Memory B cell (primary cell): ENCODE measurements around the gene TBC1D7.

Experiments
- ATAC-seq: fragments of 150-1000 bp; cut with Tn5 transposase; 2 replicates; pipeline ENCODE4 v1.10.0; 2021; ENCODE audit warnings: low read depth, mild to moderate bottlenecking, moderate library complexity
- DNase-seq, 2 donors: peaks; one replicate each; pipeline ENCODE4 v3.0.0; 2022; ENCODE audit warnings: low spot score in 2 of 2
- H3K27ac Mint-ChIP-seq: one replicate; pipeline ENCODE4 v1.8.0; 2022; ENCODE audit warnings: mild to moderate bottlenecking, moderate library complexity, mixed read lengths
- H3K27me3 Mint-ChIP-seq: one replicate; pipeline ENCODE4 v1.8.0; 2022; ENCODE audit warnings: mixed read lengths
- H3K36me3 Mint-ChIP-seq: one replicate; pipeline ENCODE4 v1.8.0; 2022; ENCODE audit warnings: mild to moderate bottlenecking, mixed read lengths
- H3K4me1 Mint-ChIP-seq: one replicate; pipeline ENCODE4 v1.8.0; 2022; ENCODE audit warnings: mixed read lengths
- H3K4me3 Mint-ChIP-seq: one replicate; pipeline ENCODE4 v1.8.0; 2022; ENCODE audit warnings: mild to moderate bottlenecking, moderate library complexity, mixed read lengths
- H3K9me3 Mint-ChIP-seq: one replicate; pipeline ENCODE4 v1.8.0; 2022; ENCODE audit warnings: mixed read lengths

The TBC1D7 gene

DNA sequence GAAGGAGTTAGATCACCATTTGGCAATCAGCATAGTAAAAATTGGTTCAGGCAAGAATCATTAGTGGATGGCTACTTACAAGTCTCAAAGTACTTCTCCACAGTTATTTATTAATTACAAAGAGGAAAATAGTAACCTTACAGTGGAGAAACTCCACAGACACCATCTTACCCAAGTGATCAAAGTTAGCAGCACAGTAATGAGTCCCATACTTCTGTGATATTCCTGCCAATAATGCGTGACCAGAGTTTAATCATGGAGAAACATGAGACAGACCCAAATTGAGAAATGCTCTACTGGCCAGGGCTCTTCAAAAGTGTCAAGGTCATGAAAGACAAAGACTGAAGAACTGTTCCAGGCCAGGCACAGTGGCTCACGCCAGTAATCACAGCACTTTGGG lies 9.5 kb downstream of the TBC1D7 start:
- DNase-seq (no peak), ATAC-seq (no peak)
- Mint-ChIP-seq H3K4me1 (no peaks in the 10 kb centered on the region), H3K27me3 (no peaks in the 10 kb centered on the region), H3K4me3 (no peak overlapping the region), H3K27ac (no peak overlapping the region), H3K9me3 (no peaks in the 10 kb centered on the region), H3K36me3 (peaks cover 46% of the 10 kb centered on the region)

DNA sequence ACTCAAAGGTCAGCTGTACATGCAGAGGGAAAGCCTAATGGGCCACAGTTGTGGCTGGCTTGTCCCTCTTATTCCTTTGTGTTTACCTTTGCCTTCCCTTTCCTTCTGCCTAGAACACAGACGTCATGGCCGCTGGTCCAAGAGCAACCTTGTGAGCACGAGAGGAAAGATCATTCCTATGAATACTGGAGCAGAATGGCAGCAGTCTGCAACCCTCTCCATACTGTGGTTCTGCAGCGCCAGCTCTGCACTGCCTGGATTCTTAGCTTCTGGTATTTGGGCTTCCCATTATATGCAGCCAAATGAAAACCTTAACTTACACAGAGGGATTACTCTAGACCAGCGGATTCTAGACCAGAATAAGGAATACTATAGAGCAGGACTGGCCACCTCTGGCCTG lies 12.4 kb downstream of the TBC1D7 start:
- Mint-ChIP-seq H3K27me3 (no peaks in the 10 kb centered on the region), H3K4me1 (peaks cover 3% of the 10 kb centered on the region), H3K9me3 (no peaks in the 10 kb centered on the region), H3K4me3 (no peak overlapping the region), H3K36me3 (peaks cover 39% of the 10 kb centered on the region), H3K27ac (no peak overlapping the region)
- ATAC-seq = no peak
- no peak for DNase-seq

DNA sequence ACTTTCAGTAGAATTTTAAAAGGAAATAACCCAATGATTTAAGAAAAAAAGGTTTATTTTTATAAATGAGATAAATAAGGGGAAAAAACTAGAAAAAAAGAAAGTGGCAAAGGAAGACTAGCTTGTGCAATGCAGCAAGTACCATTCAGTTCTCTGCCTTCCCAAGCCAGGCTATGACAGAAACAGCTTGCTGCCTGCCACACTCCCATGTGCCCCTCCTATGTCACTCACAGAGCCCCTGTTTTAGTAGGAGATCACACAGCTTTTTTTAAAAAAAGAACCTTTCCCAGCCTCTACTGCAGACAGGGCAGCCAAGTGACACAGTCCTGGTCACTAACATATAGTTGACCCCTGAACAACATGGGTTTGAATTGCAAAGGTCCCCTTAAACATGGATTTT lies 13.5 kb downstream of the TBC1D7 start:
- Mint-ChIP-seq H3K9me3 (no peaks in the 10 kb centered on the region), H3K4me1 (peaks cover 3% of the 10 kb centered on the region), H3K27me3 (no peaks in the 10 kb centered on the region), H3K36me3 (peaks cover 35% of the 10 kb centered on the region), H3K27ac (no peak overlapping the region), H3K4me3 (no peak overlapping the region)
- DNase-seq = no peak
- ATAC-seq = no peak

DNA sequence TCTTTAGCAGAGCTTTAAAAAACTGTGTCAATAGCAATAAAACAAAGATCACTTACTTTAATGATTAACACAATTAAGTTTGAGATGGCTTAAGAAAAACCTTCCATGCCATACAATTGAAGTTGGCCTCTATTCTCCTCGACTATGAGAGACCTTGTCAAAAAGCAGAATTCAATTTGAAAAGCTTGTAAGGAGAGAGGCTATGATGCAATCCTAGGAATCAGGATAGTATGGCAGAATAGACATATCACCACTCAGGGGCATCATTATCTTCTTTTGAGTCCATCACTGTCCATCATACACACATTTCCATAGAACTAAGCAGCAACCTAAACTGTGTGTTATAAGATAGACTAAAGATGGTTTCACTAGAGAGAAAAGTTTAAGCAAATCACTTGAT lies 17.2 kb downstream of the TBC1D7 start:
- peaks cover 38% of the 10 kb centered on the region for H3K36me3 Mint-ChIP-seq
- H3K4me1 Mint-ChIP-seq = peaks cover 3% of the 10 kb centered on the region
- H3K4me3 Mint-ChIP-seq = no peak overlapping the region
- no peak overlapping the region for H3K27ac Mint-ChIP-seq
- ATAC-seq (no peak), DNase-seq (no peak)
- no peaks in the 10 kb centered on the region for H3K9me3 Mint-ChIP-seq
- H3K27me3 Mint-ChIP-seq = no peaks in the 10 kb centered on the region

DNA sequence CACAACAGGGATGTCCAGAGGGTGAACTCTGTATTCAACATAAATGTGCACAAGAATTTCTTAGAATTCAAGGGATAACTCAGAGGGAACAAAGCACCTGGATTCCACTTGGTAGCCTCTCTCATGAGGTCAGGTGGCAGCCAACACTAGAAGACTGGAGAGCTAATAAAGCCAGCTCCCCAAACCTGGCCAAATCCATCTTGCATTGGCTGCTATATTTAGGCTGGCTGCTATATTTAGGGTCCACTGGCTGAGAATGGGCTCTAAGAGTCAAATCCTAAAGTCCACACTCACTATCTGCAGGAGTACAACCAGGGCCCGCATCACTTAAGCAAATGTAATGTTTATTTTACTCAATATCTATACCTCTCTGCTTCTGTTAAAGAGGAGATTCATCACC lies 20.0 kb downstream of the TBC1D7 start:
- no peak overlapping the region for H3K4me3 Mint-ChIP-seq
- H3K9me3 Mint-ChIP-seq = no peaks in the 10 kb centered on the region
- peaks cover 25% of the 10 kb centered on the region for H3K36me3 Mint-ChIP-seq
- H3K27ac Mint-ChIP-seq = no peak overlapping the region
- DNase-seq = no peak
- peaks cover 16% of the 10 kb centered on the region for H3K4me1 Mint-ChIP-seq
- H3K27me3 Mint-ChIP-seq = no peaks in the 10 kb centered on the region
- ATAC-seq = no peak

DNA sequence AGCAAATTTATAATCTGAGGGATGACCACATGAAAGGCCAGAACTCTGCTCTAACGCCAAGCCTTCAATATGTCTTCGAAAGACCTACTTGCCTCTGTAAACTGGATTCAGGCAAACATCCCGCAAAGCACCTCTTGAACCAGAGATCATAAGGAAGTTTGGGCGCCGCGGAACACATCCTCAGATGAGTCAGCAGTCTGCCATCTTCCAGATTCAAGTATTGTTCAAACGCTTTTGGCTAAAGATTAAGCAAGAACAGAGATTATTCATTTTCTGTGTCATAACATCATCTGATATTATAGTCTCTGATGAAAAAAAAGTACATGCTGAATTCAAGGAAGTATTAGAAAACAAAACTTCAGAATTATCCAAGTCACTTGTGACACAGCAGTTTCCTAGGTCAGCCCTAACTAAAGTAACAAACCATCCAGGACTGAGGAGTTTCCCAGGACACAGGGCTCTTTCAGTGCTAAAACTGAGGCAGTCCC lies 20.8 kb downstream of the TBC1D7 start:
- Mint-ChIP-seq H3K9me3 (no peaks in the 10 kb centered on the region), H3K4me1 (peaks cover 23% of the 10 kb centered on the region), H3K36me3 (peaks cover 24% of the 10 kb centered on the region), H3K27me3 (no peaks in the 10 kb centered on the region), H3K27ac (no peak overlapping the region), H3K4me3 (no peak overlapping the region)
- DNase-seq = no peak
- no peak for ATAC-seq

DNA sequence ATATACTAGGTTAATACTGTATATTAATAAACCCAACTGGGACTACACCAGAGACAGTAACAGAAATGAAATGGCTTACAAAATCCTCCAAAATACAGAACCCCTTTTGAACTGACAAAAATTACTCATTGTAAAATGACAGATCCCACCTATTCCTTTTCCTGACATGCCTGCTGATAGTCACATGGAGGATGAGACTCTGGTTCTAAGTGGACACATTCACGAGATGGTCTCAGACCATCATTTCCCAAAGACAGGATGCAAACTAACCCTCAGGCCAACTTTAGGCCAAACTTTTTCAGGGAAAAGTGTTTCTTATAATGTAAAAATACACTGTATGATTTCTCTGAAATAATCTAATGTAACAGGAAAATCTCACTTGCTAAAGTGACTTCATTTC lies 22.5 kb downstream of the TBC1D7 start:
- no peaks in the 10 kb centered on the region for H3K9me3 Mint-ChIP-seq
- peaks cover 24% of the 10 kb centered on the region for H3K4me1 Mint-ChIP-seq
- peaks cover 19% of the 10 kb centered on the region for H3K36me3 Mint-ChIP-seq
- H3K4me3 Mint-ChIP-seq = no peak overlapping the region
- DNase-seq (no peak), ATAC-seq (no peak)
- H3K27me3 Mint-ChIP-seq = no peaks in the 10 kb centered on the region
- no peak overlapping the region for H3K27ac Mint-ChIP-seq

DNA sequence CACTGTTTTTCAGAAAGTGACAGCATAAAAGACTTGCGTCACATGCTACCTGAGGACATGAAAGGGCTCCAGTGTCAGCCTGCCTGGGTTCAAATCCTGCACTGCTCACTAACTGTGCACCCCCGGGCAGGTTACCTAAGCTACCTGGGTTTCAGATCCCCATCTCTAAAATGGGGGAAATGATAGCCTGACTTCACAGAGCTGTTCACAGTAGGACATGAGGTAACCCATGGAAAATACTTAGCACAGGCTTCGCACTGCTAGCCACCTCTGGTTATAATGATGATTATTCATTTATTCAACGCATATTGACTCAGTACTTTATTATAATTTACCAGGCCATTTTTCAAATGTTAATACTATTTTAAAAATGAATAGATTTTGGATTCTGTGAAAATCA lies 23.0 kb downstream of the TBC1D7 start:
- DNase-seq = no peak
- H3K27me3 Mint-ChIP-seq = no peaks in the 10 kb centered on the region
- H3K36me3 Mint-ChIP-seq = peaks cover 17% of the 10 kb centered on the region
- no peak for ATAC-seq
- peak overlapping the region; percentile 57 for H3K4me3 Mint-ChIP-seq
- H3K9me3 Mint-ChIP-seq = no peaks in the 10 kb centered on the region
- H3K27ac Mint-ChIP-seq = peak overlapping the region; percentile 89
- peaks cover 24% of the 10 kb centered on the region for H3K4me1 Mint-ChIP-seq

DNA sequence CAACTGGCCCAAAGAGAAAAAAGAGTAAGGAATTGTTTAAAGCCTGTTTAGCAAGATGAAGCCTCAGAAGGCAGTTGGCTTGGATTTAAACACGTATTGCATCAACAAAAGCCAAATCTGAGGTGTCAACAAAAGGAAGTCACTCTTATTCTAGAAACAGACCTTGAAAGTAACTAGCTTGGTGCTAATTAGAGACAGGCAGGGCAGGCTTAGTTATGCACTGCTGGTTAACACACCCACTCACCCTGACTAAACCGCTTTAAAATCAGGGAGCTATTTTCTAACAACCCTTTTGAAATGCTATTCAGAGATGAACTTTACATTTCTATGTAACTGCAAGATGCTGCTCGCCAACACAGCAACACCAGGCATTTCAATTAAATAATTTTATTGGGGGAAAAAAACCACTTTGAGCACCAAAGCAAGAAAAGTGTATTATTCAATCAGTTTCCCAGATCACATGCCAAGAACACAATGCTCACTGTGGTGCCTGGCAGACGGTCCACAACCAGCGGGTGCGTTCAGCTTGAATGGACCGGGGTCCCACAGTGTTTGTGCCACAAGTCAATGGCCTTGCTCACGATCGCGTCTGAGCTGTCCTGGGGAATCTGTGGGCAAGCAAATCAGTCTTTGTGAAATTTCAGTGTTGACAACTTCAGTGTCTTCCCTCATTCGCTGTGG lies 23.6 kb downstream of the TBC1D7 start:
- H3K27me3 Mint-ChIP-seq = no peaks in the 10 kb centered on the region
- H3K4me3 Mint-ChIP-seq = peak overlapping the region; percentile 57
- peaks cover 27% of the 10 kb centered on the region for H3K4me1 Mint-ChIP-seq
- DNase-seq (peak in 1 of 2 donors; percentile 12), ATAC-seq (peak; percentile 69)
- no peaks in the 10 kb centered on the region for H3K9me3 Mint-ChIP-seq
- peak overlapping the region; percentile 89 for H3K27ac Mint-ChIP-seq
- H3K36me3 Mint-ChIP-seq = peaks cover 14% of the 10 kb centered on the region

DNA sequence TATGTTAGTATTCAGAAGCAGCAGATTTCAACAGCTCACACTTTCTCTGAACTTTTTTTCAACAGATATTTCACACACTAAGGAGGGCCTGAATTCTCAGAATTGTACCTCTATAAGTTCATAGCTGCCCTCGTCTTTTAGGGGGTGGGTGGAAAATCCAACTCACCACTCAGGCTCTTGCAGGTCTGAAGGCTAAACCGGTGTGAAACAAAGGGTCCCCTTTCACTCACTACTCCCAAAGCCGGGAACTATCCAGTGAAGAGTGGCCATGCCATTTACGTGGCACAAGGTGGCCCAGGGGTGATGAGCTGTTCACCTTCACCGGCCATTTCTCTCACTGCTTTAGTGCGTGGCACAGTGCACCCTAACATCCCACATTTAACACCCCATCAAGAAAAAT lies 24.2 kb downstream of the TBC1D7 start:
- Mint-ChIP-seq H3K9me3 (no peaks in the 10 kb centered on the region), H3K4me3 (peak overlapping the region; percentile 57), H3K27me3 (no peaks in the 10 kb centered on the region), H3K4me1 (peaks cover 30% of the 10 kb centered on the region), H3K27ac (peak overlapping the region; percentile 89), H3K36me3 (peaks cover 13% of the 10 kb centered on the region)
- no peak for DNase-seq
- no peak for ATAC-seq

DNA sequence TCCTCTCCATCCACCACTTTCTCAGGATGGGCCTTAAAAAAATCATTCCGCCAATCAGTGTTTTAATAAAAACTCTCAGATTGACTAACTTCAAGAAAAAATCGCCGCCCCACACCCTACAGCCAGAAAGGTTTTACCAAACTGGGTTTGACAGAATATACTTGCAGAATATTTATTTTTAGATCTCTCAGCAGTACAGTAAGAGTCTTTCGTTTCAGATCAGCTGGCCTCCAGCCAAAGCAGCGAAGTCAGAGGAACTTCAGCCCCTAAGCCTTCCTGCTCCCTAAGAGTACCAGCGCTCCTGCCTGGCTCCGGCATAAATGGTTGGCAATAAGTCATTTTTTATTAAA lies 24.7 kb downstream of the TBC1D7 start:
- Mint-ChIP-seq H3K4me3 (peak overlapping the region; percentile 53), H3K9me3 (no peaks in the 10 kb centered on the region), H3K36me3 (peaks cover 9% of the 10 kb centered on the region), H3K27me3 (no peaks in the 10 kb centered on the region), H3K4me1 (peaks cover 35% of the 10 kb centered on the region), H3K27ac (peak overlapping the region; percentile 50)
- DNase-seq (peak in 1 of 2 donors; percentile 29), ATAC-seq (peak; percentile 47)

DNA sequence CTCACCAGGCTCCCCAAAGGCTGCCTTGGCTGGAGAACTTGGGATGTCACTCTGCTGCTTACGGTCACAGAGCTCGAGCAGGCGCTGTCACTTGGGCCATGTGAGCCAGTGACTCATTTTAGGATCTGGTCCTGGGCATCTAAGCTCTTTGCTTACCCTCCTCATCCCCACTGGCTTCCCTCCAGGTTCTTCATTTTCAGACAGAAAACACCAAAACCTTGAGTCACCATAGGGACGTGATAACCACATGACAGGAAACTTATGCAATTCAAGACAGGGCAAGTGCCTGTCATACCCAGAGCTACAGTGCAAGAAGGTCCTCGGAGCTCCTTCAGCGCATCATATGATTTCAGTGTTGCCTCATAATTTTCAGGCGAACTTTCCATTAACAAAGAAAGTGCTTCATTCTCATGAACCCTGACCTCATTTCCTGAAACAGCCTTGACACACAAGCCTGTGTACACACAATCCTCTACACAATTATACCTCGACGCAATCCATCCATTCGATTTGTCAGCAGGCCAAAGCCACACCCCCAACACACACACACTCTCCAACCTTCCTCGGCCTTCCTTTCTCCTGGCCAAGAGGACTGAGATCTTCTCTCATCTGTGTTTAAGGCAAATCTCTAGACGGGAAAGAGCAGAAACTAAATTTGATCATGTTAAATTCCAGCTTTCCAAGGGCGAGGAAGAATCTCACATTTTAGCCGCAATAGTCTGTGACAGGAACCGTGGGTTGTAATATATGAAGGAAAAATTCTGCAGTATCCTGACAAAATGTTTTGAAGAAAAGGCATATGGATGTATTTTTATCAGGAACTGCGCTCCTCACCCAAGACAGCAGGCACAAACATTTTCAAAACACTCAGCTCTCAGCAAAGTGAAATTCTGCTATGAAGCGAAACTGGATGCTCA lies 25.3 kb downstream of the TBC1D7 start:
- no peaks in the 10 kb centered on the region for H3K27me3 Mint-ChIP-seq
- H3K9me3 Mint-ChIP-seq = no peaks in the 10 kb centered on the region
- H3K4me3 Mint-ChIP-seq = peak overlapping the region; percentile 53
- H3K36me3 Mint-ChIP-seq = peaks cover 10% of the 10 kb centered on the region
- DNase-seq (peak in 1 of 2 donors; percentile 14), ATAC-seq (peak; percentile 65)
- peak overlapping the region; percentile 50 for H3K27ac Mint-ChIP-seq
- peaks cover 36% of the 10 kb centered on the region for H3K4me1 Mint-ChIP-seq

DNA sequence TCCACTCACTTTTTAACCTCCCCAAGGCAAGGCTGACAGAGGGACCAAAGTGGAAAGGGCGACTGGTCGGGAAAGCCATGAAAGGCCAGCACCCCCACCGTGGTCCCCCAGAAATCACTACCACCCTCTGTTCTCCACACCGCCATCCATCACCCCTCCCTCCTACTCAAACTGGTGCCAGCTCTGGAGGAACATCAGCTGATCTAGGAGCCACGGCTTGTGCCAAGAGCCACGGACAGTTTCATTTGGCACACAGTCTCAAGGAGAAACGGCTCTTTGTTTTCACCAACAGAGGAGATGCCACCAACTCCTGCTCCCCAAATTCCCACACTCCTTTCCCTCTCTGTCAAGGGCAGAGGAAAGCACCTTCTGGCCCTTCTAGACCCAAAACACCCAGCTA lies 26.0 kb downstream of the TBC1D7 start:
- Mint-ChIP-seq H3K4me3 (no peak overlapping the region), H3K27me3 (no peaks in the 10 kb centered on the region), H3K36me3 (peaks cover 7% of the 10 kb centered on the region), H3K9me3 (no peaks in the 10 kb centered on the region), H3K4me1 (peaks cover 36% of the 10 kb centered on the region), H3K27ac (peak overlapping the region; percentile 50)
- no peak for ATAC-seq
- no peak for DNase-seq
